Measurements from ENCODE around the gene XIST.

Gene XIST

DNA sequence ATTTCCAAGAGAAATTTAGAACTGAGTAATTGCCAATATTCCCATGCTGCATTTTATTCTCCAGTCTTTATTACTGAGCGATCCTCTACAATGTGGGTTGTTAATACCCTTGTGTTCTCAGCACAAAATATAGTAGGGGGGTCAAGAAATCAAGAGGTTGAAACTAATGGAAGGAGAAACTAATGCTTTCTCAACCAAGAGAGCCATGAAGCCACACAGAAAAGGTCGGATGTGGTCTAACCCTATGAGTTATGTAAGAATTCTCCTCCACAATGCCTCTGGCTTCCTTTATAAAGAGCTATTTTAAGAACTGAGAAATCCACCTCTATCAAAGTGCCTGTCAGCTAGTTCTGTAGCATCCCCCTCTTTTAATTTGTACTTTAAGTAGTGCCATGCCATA lies 21.0 kb downstream of the XIST start:
- POLR2A ChIA-PET: no interaction called here
- no peak for DNase-seq (ENCODE audit: low read depth, low spot score)
- H3K4me3 ChIP-seq (ENCODE audit: low read depth, low read length): no peak overlapping the region
- CTCF ChIA-PET: no interaction called here
- TF ChIP-seq, protein P1, sequence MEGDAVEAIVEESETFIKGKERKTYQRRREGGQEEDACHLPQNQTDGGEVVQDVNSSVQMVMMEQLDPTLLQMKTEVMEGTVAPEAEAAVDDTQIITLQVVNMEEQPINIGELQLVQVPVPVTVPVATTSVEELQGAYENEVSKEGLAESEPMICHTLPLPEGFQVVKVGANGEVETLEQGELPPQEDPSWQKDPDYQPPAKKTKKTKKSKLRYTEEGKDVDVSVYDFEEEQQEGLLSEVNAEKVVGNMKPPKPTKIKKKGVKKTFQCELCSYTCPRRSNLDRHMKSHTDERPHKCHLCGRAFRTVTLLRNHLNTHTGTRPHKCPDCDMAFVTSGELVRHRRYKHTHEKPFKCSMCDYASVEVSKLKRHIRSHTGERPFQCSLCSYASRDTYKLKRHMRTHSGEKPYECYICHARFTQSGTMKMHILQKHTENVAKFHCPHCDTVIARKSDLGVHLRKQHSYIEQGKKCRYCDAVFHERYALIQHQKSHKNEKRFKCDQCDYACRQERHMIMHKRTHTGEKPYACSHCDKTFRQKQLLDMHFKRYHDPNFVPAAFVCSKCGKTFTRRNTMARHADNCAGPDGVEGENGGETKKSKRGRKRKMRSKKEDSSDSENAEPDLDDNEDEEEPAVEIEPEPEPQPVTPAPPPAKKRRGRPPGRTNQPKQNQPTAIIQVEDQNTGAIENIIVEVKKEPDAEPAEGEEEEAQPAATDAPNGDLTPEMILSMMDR (IDR thresholded peaks at IDR 0.05; ENCODE audit: insufficient read depth, low read length, missing control alignments): no peak

DNA sequence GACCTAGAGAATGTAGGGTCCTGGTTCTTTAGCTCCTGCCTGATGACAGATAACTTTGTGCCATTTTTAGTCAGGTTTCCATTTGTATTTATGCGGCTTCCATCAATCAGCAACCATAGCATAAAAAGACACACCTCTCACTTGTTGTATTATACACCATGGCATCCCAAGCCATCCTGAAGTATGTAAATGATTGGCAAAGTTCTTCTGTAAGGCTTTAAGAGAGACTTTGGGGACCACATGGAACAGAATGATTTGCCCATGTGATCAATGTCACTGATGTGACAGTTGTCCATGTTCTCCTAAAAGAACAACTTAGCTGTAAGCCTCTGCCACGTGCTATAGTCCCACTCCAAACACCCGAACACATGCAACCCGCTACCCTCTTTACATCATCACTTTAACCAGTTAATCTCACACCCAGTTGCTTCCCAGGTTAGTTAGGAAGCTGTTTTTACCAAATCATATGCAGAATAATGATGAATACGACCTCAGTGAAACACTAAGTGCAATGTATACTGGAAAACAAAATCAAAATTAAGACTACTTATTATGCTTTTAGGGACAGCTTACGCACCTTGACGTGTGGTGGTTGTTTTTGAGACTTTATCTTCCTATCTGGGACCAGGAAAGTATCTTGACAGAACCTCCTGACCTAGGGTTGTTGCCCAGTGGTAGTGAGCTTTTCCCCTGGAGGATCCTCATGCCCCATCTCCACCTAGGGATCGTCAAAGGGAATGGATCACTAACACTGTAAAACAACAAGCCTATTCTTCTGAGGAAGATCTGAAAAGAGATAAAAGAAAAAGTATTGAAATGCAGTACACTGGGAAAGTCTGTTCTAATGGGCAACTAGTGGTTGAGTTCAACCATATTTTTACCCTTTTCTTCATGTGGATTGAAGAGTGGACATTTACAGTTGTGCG lies 21.8 kb downstream of the XIST start:
- DNase-seq (ENCODE audit: low read depth, low spot score): no peak
- H3K4me3 ChIP-seq (ENCODE audit: low read depth, low read length): no peak overlapping the region
- TF ChIP-seq, protein P1 (IDR thresholded peaks at IDR 0.05; ENCODE audit: insufficient read depth, low read length, missing control alignments): no peak
- CTCF ChIA-PET: no interaction called here
- POLR2A ChIA-PET: no interaction called here

DNA sequence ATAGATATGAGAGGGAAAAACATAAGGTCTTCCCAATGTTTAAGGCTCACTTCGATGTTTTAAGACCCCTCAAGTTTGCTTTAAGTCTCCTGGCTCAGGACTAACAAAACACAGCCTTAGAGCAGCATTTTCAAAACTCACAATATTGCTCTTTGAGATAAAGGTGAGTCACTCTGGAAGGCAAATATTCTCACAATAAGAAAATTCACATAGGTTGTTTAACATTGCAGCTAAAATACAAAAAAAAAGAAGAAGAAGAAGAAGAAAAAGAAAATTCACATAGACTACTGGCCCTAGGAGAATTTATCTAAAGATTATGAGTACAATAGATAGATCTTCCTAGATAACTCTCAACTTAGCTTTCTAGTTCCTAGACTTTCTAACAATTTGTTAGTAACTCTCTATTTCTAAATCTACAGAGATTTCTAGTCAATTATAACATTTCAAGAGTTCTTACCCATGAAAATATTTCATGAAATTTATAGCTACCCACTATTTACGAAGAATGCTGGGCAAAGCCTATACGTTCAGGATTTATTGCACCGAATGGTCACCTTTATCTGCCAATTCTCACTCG lies 22.5 kb downstream of the XIST start:
- CTCF ChIA-PET: no interaction called here

GRCh38 chrX:73828080-73828720 lies 24.3 kb downstream of the XIST start:
- TF ChIP-seq, protein P1 (IDR thresholded peaks at IDR 0.05; ENCODE audit: insufficient read depth, low read length, missing control alignments): no peak
- DNase-seq (ENCODE audit: low read depth, low spot score): no peak
- H3K4me3 ChIP-seq (ENCODE audit: low read depth, low read length): no peak overlapping the region
- ChIA-PET POLR2A (no interaction called here), CTCF (no interaction called here)

More for the DNA sequence above, 22.5 kb downstream of the XIST start:
- no peak overlapping the region for H3K4me3 ChIP-seq (ENCODE audit: low read depth, low read length)
- POLR2A ChIA-PET: no interaction called here
- TF ChIP-seq, protein P1 (IDR thresholded peaks at IDR 0.05; ENCODE audit: insufficient read depth, low read length, missing control alignments): no peak
- no peak for DNase-seq (ENCODE audit: low read depth, low spot score)

DNA sequence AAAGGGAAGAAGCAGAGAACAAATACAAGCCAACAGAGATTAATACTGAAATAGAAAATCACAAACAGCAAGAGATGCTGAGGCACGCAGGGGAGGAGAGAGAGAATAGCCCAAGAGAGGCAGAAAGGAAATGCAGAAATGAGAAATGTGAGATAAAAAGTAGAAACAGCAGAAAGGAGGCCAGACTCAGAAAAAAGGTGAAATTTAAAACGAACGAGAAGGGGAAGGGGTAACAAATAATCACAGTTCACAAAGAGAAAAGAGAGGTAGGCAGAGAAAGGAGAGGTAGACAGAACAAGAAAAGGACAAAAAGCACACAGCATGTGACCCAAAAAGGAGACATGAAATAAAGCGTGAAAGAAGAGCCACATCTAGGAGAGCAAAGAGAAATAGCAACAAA lies 25.1 kb downstream of the XIST start:
- H3K4me3 ChIP-seq (ENCODE audit: low read depth, low read length): no peak overlapping the region
- no peak for DNase-seq (ENCODE audit: low read depth, low spot score)
- ChIA-PET CTCF (no interaction called here), POLR2A (no interaction called here)
- TF ChIP-seq, protein P1 (IDR thresholded peaks at IDR 0.05; ENCODE audit: insufficient read depth, low read length, missing control alignments): no peak

- CTCF ChIA-PET: no interaction called here
- POLR2A ChIA-PET: no interaction called here
- H3K4me3 ChIP-seq (ENCODE audit: low read depth, low read length): no peak overlapping the region
- no peak for DNase-seq (ENCODE audit: low read depth, low spot score)
- TF ChIP-seq, protein P1 (IDR thresholded peaks at IDR 0.05; ENCODE audit: insufficient read depth, low read length, missing control alignments): no peak
Observed at GRCh38 chrX:73826996-73827395, 25.5 kb downstream of the XIST start.
